ENCODE results near the gene ZFP92.

Gene ZFP92

DNA sequence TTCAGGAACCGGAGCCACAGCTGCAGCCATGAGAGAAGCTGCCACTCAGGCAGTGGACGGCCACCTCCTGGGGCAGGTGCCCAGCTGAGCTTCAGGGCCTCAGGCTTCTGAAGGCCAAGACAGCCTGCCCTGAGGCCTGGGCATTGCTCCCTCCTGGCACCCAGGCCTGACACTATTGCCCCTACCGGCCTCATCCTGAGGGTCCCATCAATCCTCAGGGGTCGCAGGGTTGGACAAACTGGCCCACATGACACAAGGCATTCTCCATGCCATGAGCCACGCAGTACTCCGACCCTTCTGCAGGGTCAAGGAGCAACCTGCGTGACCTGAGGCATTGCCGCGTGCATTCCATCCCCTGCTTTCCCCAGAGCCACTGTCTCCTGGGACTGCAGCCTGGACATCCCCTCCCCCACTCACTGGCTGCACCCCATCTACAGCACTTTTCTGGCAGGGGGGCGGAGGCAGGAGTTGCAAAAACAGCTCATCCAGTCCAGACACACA is 3.0 kb upstream of the ZFP92 start:
- no peak for DNase-seq (ENCODE audit: low read depth in 3 of 3, low spot score in 1 of 3)

DNA sequence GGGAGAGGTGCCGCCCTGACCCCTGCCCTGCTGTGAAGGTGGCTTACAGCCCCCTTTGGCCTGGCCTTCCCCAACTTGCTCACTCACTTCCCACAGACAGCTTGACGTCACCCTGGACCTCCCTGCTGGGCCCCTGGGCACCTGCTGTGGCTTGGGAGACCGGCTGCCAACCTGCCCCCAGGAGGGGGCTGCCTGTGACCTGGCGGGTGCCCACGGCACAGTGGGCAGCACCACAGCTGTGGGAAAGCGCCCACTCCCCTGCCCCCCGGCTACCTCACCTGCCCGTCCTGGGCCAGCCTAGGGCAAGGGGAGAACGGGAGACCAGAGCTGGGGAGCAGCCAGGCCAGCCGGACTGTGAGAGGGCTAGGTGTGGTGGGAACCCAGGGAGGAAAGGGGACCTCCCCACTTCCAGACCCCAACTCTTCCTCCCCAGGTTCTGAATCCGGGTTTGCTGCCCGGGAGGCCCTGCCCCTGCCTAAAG is 2.4 kb upstream of the ZFP92 start:
- no peak for DNase-seq (ENCODE audit: low read depth in 3 of 3, low spot score in 1 of 3)

DNA sequence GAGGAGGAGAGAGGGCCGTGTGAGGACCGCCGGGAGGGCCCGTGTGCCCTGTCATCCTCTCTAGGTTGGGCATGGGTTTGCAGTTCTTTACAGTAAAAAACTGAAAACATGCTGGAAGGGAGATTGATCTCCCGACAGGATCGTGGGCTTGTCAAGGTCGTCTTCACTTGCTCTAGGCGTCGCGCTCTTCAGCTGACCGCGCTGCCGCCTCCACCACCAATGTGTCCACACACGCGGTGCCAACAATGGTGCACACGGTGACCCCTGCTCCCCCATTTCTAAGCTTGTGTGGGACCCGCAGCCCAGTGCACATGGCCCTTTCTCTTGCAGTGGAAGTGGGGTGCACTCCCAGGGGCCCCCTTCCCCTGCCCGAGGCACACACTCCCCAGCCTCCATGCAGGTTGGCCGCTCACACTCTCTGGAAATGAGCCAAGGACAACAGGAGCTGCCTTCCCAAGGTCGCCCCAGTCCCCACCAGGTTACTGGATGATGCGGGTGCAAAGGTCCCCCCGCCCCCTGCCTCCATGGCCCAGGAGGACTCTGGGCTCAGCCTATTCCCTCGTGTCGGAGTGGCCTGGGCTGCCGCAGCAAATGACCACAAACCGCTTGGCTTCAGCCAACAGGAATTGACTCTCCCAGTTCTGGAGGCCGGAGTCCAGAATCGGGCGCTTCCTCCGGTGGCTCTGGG is 1.7 kb upstream of the ZFP92 start:
- no peak for DNase-seq (ENCODE audit: low read depth in 3 of 3, low spot score in 1 of 3)

DNA sequence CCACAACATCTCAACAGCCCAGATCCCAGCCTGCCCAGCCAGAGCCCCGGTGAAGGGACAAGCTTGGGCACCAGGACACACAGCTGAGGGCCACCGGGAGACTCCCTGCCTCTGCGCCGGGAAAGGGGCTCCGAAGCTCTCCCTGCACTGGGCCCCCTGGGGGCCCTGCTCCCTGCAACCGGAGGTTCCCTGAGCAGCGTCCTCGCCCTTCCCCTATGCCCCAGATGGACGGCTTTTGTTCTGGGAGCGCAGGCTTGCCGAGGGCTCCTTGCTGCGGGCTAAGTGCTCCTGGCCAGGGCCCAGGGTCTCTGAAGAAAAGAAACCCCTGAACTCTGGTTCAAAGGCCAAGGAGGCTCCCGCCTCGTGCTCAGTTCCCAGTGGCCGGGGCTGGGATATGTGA is 899 bp upstream of the ZFP92 start:
- DNase-seq (ENCODE audit: low read depth in 3 of 3, low spot score in 1 of 3) = no peak

DNA sequence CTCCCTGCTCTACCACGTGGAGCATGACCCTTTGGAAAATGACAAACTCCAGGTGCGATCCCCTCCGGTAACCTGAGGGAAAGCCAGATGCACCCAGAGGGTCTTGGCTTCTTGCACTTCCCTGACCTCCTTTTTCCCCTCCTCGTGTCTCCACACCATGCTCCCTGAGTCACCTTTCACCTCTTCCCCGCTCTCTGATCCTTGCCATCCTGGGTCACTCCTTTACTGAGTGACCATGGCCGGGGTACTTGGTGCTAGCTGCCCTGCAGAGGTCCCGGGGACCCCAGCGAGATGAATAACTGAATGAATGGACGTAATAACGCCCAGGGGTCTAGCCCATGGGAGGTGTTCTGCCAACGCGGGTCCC is 401 bp upstream of the ZFP92 start:
- no peak for DNase-seq (ENCODE audit: low read depth in 3 of 3, low spot score in 1 of 3)

DNA sequence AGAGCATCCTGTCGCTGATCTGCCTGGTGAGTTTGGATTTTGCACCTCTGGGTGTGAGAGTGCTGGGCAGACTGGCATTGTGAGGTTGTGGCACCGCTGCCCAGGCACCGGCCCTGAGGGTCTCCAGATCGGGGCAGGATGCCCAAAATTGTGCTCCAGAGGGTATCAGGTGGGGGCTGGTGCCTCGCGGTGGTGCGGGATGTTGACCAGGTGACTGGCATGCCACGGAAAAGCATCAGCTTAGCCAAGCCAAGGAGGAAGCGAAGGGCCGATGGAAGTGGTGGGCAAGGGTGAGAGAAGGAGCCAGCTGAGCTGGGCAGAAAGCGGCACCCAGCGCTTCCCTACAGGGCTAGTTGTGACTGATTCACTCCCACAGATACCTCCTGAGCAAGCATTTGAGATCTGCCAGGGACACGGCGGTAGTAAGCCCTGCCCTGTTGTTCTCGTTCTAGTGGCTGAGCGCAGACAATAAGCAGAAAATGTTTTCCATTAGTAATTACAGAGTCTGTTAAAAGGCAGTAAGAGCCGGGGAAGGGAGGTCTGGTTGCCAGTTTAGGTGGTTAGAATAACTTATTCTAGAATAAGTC is 809 bp downstream of the ZFP92 start:
- DNase-seq (ENCODE audit: low read depth in 3 of 3, low spot score in 1 of 3) = no peak

DNA sequence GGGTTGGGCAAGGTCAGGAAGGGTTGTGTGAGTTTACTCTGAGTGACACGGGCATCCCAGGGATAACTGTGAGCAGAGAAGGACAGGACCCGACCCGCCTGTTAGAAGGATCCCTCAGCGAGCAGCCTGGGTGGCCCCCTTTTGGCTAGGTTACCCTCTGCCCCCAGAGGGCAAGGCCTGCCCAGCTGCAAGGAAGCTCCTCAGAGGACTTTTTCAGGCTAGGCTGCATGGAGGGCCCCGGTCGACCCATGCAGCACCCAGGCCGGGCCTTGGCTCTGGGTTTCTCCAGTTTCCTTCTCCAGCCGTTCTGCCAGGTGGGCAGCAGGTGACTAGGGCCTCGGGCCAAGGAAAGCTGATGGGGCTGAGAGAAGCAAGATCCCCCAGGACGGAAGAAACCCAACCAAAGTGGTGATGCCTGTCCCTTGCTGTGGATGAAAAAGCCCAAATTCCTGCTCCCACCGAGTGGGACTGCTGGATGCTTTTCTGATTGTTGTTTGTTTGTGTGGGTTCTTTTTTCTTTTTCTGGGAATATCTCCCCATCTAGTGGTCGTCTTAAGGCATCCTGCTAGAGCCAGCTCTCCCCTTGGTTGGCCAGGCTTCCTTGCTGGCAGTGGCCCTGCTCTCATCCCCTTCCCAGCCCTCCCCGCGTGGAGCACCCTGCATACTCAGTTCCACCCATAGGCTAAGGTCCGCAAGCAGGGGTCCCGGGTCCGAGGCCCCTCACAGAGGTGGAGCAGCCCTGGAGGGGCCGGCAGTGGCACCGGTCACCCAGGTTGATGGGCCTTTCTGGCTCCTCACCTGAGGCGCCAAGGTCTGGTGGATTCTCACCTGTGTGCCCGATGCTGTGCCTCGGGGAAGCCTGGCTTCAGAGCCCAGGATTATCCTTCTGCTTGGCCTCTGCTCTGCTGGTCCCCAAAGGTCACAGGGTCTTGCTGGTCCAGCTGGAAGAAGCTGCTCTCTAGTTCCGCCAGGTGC is 1.8 kb downstream of the ZFP92 start:
- DNase-seq (ENCODE audit: low read depth in 3 of 3, low spot score in 1 of 3) = no peak

DNA sequence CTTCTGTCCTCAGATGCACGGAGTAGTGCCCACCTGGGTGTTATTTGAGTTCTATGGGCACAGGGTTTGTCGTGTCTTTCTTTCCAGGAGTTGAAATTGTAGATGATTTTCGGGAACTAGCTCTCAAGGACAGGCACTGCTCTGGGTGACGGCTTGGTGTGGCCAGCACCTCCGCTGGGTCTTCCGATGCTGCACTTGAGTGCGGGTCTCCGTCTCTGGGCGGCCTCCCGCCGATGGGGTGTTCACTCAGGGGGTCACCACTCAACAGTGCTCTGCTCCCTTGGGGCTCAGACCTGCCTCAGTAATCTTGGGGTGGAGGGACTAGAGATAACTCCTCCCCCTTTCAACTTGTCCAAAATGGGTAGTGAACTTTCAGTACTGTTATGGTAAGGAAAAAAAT is 2.5 kb downstream of the ZFP92 start:
- no peak for DNase-seq (ENCODE audit: low read depth in 3 of 3, low spot score in 1 of 3)

DNA sequence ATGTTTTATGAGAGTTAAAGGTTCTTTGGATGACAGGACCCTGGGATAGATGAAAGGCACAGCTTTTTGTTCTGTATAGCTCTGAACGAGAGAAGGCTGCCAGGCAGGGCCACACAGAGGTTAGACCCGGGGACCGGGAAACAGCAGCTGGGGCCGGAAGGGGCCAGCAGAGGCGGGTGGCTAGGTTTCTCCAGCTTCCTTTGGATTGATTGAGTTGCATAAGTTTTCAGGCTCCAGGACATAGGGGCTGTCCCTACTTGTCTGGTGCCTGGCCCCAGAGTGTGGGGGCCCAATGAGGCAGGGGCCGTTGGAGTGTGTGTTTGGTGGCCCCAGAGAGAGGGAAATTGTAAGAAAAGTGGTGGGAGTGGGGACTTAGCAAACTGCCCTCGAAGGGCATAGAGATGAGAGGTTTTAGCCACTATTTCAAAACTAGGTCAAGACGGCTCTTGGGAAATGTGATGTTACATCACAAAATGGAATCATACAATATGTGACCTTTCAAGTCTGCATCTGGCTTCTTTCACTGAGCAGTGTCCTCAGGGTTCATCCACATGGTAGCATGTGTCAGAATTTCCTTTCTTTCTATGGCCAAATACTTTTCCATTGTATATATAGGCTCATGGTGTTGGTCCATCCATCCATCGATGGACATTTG is 3.7 kb downstream of the ZFP92 start:
- no peak for DNase-seq (ENCODE audit: low read depth in 3 of 3, low spot score in 1 of 3)

DNA sequence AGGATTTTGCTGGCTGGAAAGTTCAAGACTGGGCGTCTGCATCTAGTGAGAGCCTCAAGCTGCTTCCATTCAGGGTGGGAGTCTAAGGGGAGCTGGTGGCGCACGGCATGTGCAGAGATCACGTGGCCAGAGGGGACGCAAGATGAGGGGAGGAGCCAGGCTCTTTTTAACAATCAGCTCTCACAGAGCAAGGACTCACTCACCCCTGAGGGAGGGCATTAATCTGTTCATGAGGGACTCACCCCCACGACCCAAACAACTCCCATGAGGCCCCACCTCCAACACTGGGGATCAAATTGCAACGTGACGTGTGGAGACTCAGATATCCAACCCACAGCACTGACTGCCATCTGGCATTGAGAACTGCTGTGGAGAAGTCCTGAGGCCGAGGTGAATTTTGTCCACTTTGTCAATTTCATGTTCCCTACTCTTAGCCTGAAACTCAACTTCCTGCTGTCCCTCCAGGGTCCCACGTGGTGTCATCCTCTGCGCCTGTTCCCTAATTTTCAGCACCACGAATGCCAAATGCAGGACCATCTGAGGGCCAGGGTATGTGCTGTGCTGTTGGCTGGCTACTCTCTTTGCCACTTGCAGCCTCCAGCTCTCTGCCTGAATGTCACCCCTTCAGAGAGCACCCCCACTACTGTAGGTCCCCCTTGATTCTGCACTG is 5.6 kb downstream of the ZFP92 start:
- no peak for DNase-seq (ENCODE audit: low read depth in 3 of 3, low spot score in 1 of 3)

DNA sequence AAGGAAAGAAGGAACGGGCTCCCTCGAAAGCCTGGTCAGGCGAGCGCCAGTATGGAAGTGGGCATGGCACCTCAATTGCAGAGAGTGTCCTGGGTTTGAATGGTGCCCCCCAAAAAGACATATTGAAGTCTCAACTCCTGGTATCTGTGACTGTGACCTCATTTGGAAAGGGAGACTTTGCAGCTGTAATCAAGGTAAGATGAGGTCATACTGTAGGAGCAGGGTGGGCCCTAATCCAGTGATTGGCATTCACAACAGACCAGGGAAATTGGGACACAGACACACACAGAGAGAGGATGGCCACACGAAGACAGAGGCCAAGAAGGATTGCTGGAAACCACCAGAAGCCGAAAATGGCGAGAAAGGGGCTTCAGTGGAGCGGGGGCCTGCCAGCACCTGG is 6.4 kb downstream of the ZFP92 start:
- no peak for DNase-seq (ENCODE audit: low read depth in 3 of 3, low spot score in 1 of 3)

DNA sequence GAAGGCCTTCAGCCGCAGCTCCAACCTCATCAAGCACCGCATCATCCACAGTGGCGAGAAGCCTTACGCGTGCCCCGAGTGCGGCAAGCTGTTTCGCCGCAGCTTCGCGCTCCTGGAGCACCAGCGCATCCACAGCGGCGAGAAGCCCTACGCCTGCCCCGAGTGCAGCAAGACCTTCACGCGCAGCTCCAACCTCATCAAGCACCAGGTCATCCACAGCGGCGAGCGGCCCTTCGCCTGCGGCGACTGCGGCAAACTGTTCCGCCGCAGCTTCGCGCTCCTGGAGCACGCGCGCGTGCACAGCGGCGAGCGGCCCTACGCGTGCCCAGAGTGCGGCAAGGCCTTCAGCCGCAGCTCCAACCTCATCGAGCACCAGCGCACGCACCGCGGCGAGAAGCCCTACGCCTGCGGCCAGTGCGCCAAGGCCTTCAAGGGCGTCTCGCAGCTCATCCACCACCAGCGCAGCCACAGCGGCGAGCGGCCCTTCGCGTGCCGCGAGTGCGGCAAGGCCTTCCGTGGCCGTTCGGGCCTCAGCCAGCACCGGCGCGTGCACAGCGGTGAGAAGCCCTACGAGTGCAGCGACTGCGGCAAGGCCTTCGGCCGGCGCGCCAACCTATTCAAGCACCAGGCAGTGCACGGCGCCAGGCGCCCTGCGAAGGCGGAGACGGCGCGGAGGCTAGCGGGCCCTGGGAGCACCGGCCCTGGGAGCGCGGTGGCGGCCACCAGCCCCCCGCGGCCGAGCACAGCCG is 9.8 kb downstream of the ZFP92 start:
- DNase-seq (ENCODE audit: low read depth in 3 of 3, low spot score in 1 of 3) = no peak

DNA sequence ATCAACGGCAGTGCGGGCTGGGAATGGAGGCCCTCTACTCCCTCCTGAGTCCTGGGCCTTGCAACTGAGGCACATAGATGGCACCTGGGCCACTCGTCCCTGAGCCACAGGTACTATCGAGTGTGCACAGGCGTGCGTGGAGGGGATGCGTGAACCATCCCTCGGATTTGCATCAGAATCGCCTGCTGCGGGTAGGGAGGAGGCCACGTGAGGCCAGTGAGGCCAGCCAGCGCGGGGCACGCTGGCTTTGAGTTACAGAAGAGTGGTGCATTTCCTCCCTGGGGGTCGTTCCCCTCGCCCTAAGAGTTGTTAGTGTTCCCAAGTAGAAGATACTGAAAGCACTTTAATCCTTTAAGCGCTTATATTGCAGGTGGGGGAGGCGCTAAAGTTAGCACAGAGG is 10.6 kb downstream of the ZFP92 start:
- DNase-seq (ENCODE audit: low read depth in 3 of 3, low spot score in 1 of 3) = no peak

DNA sequence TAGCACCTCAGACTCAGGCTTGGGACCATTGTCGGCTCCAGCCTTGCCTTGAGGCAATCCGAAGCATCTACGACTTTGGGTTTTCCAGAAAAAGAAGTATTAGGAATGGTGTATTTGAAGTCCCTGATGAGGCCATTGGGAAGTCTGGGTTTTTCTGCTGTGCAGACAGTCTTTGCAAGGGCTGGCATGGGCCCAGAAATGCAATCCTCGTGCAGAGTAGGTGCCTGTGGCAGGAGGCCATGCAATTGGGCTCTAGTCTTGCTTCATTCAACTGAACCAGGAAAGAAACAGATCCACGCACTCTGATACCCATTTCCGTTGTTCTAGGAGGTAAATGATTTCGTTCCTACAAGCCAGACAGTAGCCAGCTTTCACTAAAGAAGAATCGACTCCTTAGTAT is 12.4 kb downstream of the ZFP92 start:
- DNase-seq (ENCODE audit: low read depth in 3 of 3, low spot score in 1 of 3) = no peak

DNA sequence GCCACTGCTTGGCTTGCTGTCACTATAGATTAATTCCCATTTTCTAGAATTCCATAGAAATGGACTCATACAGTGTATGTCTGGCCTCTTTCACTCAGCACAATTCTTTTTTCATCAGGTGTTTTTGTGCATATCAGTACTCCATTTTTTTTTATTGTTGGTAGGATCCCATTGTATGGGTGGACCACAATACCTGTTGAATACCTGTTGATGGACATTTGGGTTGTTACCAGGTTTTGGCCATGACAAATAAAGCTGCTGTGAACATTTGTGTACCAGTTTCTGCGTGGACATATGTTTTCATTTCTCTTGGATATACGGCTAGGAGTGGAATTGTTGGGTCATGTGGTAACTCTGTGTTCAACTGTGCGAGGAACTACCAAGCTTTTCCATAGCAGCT is 14.9 kb downstream of the ZFP92 start:
- DNase-seq (ENCODE audit: low read depth in 3 of 3, low spot score in 1 of 3) = no peak

DNA sequence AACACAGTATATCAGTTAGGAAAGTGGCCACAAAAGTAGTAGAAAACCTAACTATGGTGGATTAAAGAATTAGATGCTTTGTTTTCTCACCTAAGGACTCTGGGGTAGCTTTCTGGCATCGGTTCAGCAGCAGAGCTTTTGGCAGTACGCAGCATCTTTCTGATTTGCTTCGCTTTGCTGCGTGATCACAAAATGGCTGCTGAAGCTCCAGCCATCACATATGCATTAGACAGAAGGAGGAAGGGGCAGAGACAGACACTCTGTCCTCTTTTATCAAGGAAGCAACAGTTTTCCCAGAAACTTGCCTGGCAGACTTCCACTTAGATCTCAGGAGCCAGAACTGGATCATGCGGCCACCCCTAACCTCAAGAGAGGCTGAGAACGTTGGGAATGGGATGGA is 19.5 kb downstream of the ZFP92 start:
- DNase-seq (ENCODE audit: low read depth in 3 of 3, low spot score in 1 of 3) = no peak

DNA sequence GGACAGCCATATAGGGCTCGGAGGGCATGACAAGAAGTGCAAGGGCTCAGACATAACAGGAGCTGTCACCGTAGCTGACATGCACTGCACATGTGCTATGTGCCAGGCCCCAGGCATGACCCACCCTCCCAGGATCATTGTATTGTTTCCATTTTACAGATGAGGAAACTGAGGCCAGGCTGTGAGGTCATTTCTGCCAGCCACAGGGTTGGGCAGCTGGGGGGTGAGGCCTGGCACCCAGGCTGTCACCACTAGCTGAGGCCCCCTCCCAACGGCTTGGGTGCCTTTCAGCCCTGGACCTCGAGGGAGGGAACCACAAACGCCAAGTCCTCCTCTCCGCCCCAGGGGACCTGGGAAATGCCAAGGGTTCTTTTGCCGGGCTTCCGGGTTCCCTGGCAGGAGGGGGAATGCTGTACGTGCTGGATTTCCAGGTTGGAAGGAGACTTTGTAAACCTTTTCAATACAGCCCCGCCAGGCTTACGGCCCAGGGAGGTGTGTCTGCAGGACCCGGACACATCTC is 21.9 kb downstream of the ZFP92 start:
- no peak for DNase-seq (ENCODE audit: low read depth in 3 of 3, low spot score in 1 of 3)

DNA sequence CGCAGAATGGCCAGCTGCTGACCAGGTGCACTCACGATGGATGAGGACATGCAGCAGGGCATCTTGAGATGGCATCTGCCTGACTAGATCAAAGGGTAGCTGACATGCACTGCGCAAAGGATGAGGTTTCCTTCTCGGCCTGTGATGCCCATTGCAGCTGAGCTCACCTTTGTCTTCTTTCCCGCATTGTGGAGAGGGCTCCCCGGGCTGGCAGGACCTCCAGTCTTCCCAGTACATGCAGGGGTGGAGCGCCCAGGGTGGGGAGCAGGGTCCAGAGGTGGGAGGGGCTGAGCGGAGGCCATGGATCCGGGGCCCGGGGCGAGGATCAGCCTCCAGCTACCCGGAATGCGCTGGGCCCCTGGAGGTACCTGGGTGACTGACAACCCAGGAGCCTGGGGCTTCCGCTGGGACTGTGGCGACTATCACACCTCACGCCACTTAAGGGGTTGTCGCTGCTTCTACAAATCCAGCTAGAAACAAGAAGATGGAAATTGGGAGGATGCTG is 22.6 kb downstream of the ZFP92 start:
- no peak for DNase-seq (ENCODE audit: low read depth in 3 of 3, low spot score in 1 of 3)

DNA sequence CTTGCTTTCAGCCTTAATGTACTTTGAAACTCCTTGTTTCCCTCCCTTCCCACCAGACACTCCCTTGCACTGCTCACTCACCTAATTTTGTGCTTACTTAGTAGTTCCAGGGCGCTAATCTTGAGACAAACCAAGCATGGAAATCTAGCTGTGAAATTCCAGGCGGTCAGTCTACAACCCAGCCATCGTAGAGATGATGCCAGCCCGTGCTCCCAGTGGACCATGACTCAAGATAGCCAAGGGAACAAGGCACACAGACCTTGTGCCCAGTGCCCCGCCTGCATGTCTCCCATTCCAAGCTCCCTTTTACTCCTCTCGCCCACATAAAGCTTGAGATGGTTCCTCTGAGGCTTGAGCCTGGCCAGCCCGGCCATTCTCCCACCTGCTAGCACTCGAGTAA is 23.5 kb downstream of the ZFP92 start:
- DNase-seq (ENCODE audit: low read depth in 3 of 3, low spot score in 1 of 3) = no peak

DNA sequence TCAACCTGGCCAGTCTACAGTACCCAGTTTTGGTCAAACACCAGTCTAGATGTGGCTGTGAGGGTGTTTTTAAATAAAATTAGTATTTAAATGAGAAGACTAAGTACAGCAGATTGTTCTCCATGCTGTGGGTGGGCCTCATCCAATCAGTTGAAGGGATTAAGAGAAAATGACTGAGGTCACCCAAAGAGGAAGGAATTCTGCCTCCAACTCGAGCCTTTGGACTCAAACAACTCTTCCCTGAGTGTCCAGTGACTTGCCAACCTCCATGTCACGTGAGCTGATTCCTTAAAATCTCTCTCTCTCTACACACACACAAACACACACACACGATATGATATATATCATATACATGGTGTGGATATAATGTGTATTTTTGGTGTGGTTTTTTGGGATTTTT is 24.6 kb downstream of the ZFP92 start:
- no peak for DNase-seq (ENCODE audit: low read depth in 3 of 3, low spot score in 1 of 3)
